Activated T-cell treated with anti-CD3 and anti-CD28 coated beads for 4 hours (primary cell): ENCODE measurements around the gene MYL6B.
A peak's percentile ranks its signal among the peaks of the same experiment; 100 is the strongest.
"Not testable (repeated sequence)": the region's sequence is repeated elsewhere in the genome, so short reads cannot be mapped to it uniquely, and the experiment has no call there.

Experiments
- DNase-seq: peaks from one replicate; pipeline ENCODE4 v3.0.0-alpha.2; 2020

MYL6B gene

GRCh38 chr12:56154246-56154771, 1.9 kb downstream of the MYL6B start:
- no peak for DNase-seq

- DNase-seq, result no peak
These were observed 2.4 kb downstream of the MYL6B start for GRCh38 chr12:56154818-56155217.

- DNase-seq, result no peak
These were observed 3.0 kb downstream of the MYL6B start for GRCh38 chr12:56155256-56155845.

DNA sequence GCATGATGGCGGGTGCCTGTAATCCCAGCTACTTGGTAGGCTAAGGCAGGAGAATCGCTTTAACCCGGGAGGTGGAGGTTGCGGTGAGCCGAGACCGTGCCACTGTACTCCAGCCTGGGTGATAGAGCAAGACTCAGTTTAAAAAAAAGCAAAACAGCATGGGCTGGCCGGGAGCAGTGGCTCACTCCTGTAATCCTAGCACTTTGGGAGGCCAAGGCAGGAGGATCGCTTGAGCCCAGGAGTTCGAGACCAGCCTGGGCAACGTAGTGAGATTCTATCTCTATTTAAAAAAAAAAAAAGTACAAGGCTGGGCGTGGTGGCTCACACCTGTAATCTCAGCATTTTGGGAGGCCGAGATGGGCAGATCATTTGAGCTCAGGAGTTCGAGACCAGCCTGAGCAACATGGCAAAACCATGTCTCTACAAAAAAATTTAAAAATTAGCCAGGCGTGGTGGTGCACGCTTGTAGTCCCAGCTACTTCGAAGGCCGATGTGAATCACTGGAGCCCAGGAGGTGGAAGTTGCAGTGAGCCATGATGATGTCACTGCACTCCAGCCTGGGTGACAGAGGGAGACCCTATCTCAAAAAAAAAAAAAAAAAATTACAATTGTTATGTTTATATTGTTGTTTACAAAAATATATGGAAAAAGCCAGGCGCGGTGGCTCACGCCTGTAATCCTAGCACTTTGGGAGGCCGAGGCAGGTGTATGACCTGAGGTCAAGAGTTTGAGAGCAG, 4.2 kb downstream of the MYL6B start:
- DNase-seq, result not testable (repeated sequence)

DNA sequence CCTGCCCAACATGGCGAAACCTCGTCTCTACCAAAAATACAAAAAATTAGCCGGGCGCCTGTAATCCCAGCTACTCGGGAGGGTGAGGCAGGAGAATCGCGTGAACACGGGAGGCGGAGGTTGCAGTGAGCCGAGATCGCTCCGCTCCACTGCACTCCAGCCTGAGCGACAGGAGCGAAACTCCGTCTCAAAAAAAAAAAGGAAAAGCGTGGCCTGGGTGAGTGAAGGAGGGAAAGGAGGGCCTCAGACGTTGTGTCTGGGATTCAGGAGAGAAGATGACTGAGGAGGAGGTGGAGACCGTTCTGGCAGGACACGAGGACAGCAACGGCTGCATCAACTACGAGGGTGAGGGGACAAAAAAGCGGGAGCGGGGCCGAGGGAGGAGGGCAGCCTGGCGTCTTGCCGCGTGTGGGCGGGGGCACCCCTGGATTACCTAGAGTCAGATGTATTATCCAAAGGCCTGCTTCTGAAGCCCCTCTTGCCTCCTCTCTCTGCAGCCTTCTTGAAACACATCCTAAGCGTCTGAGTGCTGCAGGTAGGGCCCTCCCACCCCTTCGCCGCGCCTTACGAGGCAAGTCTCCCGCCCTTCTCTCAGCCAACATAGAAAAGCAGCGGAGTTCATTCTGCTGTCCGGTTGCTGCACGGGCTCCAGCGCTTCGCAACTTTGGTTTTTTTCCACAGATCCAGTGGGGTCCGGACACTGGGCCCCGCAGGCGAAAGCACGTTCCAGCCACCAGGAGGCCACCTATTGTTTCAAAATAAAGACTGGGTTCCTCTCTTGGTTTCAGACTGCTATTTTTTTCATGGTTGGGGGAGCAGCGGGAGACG, 5.0 kb downstream of the MYL6B start:
- DNase-seq, result peak; percentile 38

DNA sequence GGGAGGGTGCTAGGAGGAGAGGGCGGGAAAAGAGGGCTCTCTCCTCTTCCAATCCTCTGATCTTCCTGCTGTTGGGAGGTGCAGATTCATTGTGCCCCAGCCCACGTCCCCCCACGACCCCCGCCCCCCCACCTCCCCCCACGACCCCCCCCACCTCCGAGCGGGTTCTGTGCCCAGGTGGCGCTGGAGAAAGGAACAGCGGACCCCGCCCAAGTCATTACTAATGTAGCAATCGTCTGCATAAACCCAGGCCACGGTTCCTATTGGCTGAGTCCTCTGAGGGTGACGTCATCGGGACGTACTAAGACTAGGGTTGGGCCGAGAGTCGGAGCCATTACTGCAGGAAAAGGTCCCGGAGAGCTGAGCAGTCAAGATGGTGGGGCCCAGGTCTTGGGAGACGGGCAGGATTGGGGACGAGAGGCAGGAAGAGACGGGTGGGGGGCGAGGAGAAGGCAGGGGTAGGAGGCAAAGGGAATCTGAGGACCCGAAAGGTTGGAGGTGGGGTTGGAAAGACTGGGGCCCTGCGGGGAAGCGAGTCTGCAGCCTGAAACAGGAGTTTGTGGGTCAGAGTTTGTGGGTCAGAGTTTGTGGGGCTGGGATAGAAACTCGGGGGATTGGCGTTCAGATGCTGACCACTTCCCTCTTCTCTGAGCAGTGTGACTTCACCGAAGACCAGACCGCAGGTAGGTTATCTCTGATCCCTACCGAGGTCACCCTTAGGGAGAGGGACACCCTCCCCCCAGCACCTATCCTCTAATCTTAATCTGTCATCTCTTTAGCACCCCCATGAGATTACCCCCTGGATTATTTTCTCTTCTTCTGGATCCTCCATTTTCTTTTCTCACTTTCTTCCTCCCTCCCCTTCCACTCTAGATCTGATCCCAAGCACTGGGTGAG, 5.9 kb downstream of the MYL6B start, which contains the start of gene MYL6:
Gene MYL6 (plus strand): TSS at position 331 of the 897 bp plus-strand sequence. CDS start 43 bp downstream, at position 374.
- DNase-seq, result peak; percentile 87

GRCh38 chr12:56158926-56159461, 6.6 kb downstream of the MYL6B start:
- no peak for DNase-seq

DNA sequence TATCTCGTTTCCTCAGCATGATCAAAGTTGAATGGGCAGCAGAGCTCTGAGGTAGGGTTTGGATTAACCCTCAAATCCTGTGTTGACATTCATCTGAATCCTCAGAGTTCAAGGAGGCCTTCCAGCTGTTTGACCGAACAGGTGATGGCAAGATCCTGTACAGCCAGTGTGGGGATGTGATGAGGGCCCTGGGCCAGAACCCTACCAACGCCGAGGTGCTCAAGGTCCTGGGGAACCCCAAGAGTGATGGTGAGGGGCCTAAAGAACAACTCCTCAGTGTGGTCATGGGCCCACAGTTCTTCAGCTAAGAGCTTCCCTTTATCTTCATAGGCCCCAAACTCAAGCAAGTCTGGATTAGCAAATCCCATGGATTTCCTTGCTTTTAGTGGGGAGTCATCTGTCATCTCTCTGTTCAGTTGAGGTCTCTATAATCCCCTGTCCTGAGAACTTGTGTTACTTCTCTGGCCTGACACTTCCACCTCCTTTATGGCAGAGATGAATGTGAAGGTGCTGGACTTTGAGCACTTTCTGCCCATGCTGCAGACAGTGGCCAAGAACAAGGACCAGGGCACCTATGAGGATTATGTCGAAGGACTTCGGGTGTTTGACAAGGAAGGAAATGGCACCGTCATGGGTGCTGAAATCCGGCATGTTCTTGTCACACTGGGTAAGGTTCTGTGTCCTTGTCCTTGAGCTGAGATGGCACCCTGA, 7.2 kb downstream of the MYL6B start:
- DNase-seq, result no peak

DNA sequence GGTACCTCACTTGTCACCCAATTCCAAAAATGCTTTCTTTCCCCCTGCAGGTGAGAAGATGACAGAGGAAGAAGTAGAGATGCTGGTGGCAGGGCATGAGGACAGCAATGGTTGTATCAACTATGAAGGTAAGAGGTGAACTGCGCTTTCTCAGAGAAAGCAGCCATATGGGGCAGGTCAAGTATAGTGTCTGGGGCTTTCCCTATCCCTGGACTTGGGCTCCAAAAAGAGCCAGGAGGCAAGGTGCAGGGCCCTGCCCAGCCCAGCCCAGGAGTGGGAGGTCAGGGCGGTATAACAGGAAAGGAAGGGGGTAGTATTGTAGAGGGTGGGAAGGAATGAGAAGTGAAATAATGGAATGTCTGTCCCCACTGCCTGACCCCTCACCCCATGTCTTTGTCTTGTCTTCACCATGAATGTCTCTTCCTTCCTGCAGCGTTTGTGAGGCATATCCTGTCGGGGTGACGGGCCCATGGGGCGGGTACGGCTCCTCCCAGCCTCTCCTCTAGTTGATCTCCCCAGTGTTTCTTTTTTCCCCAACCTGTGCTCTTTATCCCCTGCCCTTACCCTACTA, 7.9 kb downstream of the MYL6B start:
- DNase-seq, result peak; percentile 47

- no peak for DNase-seq
These were observed 8.7 kb downstream of the MYL6B start for GRCh38 chr12:56160894-56161689.

DNA sequence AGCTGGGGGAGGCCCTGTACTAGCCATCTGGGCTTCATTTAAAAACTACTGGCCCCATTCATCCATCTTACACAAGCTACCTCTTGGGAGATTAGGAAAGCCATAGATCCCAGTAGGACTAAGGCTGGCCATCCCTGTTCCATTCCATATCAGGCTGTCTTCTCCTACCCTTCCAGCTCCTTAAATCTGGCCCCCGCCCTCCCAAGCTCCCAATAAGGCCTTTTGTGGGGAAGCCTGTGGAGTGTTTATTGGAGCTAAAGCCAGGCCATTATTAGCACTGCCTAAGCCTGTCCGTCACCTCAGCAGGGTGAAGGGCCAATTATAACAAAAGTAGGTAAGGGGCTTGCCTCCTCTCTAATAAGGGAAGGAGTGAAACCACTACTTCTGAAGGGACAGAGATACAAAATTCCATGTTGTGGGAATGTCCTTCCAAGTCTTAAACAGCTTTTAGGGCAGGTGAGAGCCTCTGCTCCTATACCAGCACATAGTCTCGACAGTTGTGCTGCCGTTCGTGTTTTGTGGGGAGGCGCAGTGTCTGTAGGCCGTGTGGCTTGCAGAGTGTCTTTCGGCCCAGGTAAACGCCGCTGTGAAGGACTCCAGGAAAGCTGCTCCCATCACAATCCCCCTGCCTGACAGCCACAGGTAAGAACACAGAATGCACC, 9.4 kb downstream of the MYL6B start:
- DNase-seq, result no peak

- DNase-seq, result no peak
These were observed 10.3 kb downstream of the MYL6B start for GRCh38 chr12:56162468-56163290.

GRCh38 chr12:56163533-56164344, 11.4 kb downstream of the MYL6B start:
- DNase-seq, result no peak

DNA sequence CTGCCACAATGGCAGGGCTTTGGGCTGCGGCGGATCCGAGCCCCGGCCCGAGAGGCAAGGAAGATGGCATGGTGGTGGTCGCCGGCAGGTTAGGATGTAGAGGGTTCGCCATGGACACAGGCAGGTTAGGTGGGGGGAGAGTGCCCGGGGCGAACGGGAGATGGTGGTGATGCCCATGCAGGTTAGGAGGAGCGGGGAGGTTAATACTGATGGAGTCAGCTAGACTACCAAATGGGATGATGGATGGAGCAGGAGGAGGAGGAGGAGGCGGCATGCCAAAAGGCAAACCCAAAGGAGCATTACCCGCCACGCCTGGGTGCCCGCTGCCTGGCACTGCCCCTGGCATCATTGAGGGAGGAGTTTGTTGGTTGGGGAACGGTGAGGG, 11.9 kb downstream of the MYL6B start:
- DNase-seq, result no peak

DNA sequence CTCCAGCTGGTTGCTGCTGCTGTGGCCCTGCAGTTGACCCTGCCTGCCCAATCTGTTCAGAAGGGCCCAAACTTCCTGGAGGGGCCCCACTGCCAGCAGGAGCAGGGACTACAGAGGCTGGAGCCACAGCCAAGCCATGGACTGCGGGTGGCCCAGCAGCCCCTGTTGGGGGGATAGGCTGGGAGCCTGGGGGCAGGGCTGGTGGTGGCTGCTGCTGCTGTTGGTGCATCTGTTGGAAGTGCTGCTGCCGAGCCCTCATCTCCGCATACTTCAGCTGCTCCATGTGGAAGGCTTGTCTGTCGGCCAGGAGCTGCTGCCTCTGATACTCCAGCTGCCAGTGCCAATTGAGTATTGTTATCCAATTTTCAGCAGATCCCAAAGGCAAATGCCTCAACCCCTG, 13.0 kb downstream of the MYL6B start:
- DNase-seq, result no peak

DNA sequence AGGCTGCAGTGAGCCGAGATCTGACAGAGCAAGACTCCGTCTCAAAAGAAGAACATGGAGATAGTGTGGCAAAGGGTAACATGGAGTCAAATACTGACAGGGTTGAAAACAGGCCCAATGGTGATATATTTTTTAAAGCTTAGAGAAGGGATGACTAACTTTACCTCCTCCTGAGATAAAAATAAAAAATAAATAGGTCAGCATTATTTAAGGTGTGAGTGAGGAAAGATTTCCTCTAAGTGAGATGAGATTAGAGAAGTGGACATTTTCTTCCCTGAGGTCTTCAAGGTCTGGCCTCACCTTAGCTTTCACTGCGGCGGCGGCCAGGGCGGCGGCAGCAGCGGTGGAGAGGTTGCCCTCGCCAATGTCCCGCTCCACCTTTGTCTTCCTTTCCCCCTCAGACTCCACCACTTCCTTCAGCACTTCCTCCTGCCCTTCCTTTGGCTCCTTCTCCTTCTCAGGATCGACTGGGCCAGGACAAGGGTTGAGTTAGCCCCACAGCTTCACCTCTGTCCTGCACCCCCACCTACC, 16.9 kb downstream of the MYL6B start:
- no peak for DNase-seq

DNA sequence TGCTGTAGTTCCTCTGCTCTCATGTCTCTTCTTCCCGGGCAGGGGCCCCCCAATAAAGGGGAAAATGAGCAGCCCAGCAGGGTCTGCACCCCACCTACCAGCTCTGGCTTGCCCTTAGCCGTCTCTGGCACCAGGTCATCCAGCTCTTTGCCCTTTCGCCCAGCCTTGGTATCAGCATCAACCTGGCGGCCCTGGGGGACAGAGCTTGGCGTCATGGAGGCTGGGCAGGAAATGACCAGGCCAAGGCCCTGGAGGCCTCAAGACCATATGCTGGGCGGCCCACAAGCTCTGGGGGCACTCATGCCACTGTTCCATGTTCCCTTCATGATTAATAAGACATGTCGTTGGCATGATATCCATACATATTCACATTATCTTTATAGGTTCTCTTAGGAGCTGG, 20.5 kb downstream of the MYL6B start:
- no peak for DNase-seq

DNA sequence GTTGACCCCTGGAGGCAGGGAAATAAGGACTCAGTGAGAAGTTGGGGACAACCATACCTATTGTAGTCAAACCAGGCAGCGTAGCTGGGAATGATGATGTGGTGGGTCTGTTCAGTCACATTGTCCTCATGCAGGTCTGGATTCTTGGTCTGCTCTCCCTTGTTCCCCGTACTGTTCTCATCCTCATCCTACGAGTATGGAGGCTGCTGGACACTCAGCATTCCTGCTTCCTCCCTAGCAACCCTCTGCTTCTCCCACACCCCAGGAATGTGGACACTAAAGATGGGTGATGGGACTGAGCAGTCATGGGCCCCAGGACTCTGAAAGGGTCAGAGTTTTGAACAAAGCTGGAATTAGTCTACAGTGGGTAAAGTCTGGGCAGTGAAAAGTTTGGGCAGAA, 26.0 kb downstream of the MYL6B start:
- DNase-seq, result no peak
